HEK293 (cell line): ENCODE measurements around the gene SPECC1.
"Not testable (repeated sequence)": the region's sequence is repeated elsewhere in the genome, so short reads cannot be mapped to it uniquely, and the experiment has no call there.

Experiments used
- CTCF ChIA-PET: fragments of 350-600 bp; formaldehyde crosslinking; extraction: SDS; loops from one replicate; lab custom pipeline; 2021; ENCODE audit warnings: antibody characterized with exemption; lab: Yijun Ruan, JAX
- POLR2A ChIA-PET: fragments of 300-600 bp; formaldehyde crosslinking; extraction: SDS; loops from one replicate; lab custom pipeline; 2020; ENCODE audit warnings: antibody characterized with exemption, inconsistent platforms; lab: Yijun Ruan, JAX
- H3K27ac ChIP-seq: fragments of 200-500 bp; sonication (Bioruptor generic); 2 replicates; pipeline ENCODE4 v1.5.1; 2014; ENCODE audit warnings: low read depth, low read length, control low read depth, inconsistent platforms; ENCODE audit errors: extremely low read depth
- H3K36me3 ChIP-seq, 2 experiments: fragments of 200-500 bp in 1 of 2; sonication (Bioruptor generic) in 1 of 2; 1 replicate in 1 of 2; 2 replicates in 1 of 2; pipeline ENCODE4 v1.5.1; 2014 to 2017; ENCODE audit warnings: inconsistent platforms in 2 of 2, low read length in 2 of 2; ENCODE audit not compliant: control insufficient read depth in 2 of 2, insufficient read depth in 1 of 2
- H3K4me1 ChIP-seq: fragments of 200-500 bp; sonication (Bioruptor generic); 2 replicates; pipeline ENCODE4 v1.5.1; 2014; ENCODE audit warnings: mild to moderate bottlenecking, low read length, inconsistent platforms; ENCODE audit not compliant: control insufficient read depth, insufficient read depth
- H3K4me3 ChIP-seq: 2 replicates; pipeline ENCODE4 v1.5.1; 2011; ENCODE audit warnings: low read depth, mild to moderate bottlenecking, control low read depth, low read length, moderate library complexity
- H3K9me3 ChIP-seq: fragments of 200-500 bp; sonication (Bioruptor generic); 2 replicates; pipeline ENCODE4 v1.5.1; 2014; ENCODE audit warnings: low read depth, low read length, inconsistent platforms; ENCODE audit not compliant: control insufficient read depth, insufficient read depth
- BCL11B ChIP-seq: fragments of 450-650 bp; formaldehyde crosslinking; IDR thresholded peaks from 2 replicates; pipeline ENCODE4 v1.5.1; 2016; ENCODE audit warnings: low read depth, missing biosample characterization, missing genetic modification characterization
- GLIS1 ChIP-seq: fragments of 450-650 bp; formaldehyde crosslinking; IDR thresholded peaks from 2 replicates; pipeline ENCODE4 v1.5.1; 2016; ENCODE audit warnings: missing biosample characterization, missing genetic modification characterization
- OSR2 ChIP-seq: fragments of 450-650 bp; formaldehyde crosslinking; IDR thresholded peaks from 2 replicates; pipeline ENCODE4 v1.5.1; 2016; ENCODE audit warnings: missing biosample characterization, missing genetic modification characterization
- SCRT2 ChIP-seq: fragments of 450-650 bp; formaldehyde crosslinking; IDR thresholded peaks from 2 replicates; pipeline ENCODE4 v1.5.1; 2016; ENCODE audit warnings: missing biosample characterization, missing genetic modification characterization
- WT1 ChIP-seq: fragments of 450-650 bp; formaldehyde crosslinking; IDR thresholded peaks from 2 replicates; pipeline ENCODE4 v1.5.1; 2016; ENCODE audit warnings: missing biosample characterization, missing genetic modification characterization
- ZNF112 ChIP-seq: fragments of 450-650 bp; formaldehyde crosslinking; IDR thresholded peaks from 2 replicates; pipeline ENCODE4 v1.5.0; 2017; ENCODE audit warnings: missing biosample characterization, missing genetic modification characterization
- ZNF2 ChIP-seq: fragments of 450-650 bp; formaldehyde crosslinking; IDR thresholded peaks from 2 replicates; pipeline ENCODE4 v1.5.1; 2016; ENCODE audit warnings: missing biosample characterization, missing genetic modification characterization
- ZNF221 ChIP-seq: fragments of 450-650 bp; formaldehyde crosslinking; IDR thresholded peaks from 2 replicates; pipeline ENCODE4 v1.5.1; 2017; ENCODE audit warnings: missing biosample characterization, missing genetic modification characterization, borderline replicate concordance
- ZNF24 ChIP-seq: fragments of 450-650 bp; formaldehyde crosslinking; IDR thresholded peaks from 2 replicates; pipeline ENCODE4 v1.5.1; 2016; ENCODE audit warnings: missing biosample characterization, missing genetic modification characterization
- ZNF266 ChIP-seq: fragments of 450-650 bp; formaldehyde crosslinking; IDR thresholded peaks from 2 replicates; pipeline ENCODE4 v1.5.1; 2016; ENCODE audit warnings: missing biosample characterization, missing genetic modification characterization, low read depth
- ZNF391 ChIP-seq: fragments of 450-650 bp; formaldehyde crosslinking; IDR thresholded peaks from 2 replicates; pipeline ENCODE4 v1.5.1; 2016; ENCODE audit warnings: low read depth, missing biosample characterization, missing genetic modification characterization, borderline replicate concordance
- ZNF549 ChIP-seq: fragments of 450-650 bp; IDR thresholded peaks from 2 replicates; pipeline ENCODE4 v1.5.1; 2018; ENCODE audit warnings: missing biosample characterization, missing genetic modification characterization, mild to moderate bottlenecking, inconsistent platforms, moderate library complexity
- ZNF621 ChIP-seq: fragments of 450-650 bp; formaldehyde crosslinking; IDR thresholded peaks from 2 replicates; pipeline ENCODE4 v1.5.1; 2017; ENCODE audit warnings: missing biosample characterization, missing genetic modification characterization
- ZNF677 ChIP-seq: fragments of 450-650 bp; IDR thresholded peaks from 2 replicates; pipeline ENCODE4 v1.5.0; 2018; ENCODE audit warnings: missing biosample characterization, mild to moderate bottlenecking, missing genetic modification characterization, moderate library complexity
- ZNF791 ChIP-seq: fragments of 450-650 bp; formaldehyde crosslinking; IDR thresholded peaks from 2 replicates; pipeline ENCODE4 v1.5.1; 2016; ENCODE audit warnings: missing biosample characterization, missing genetic modification characterization
- ZNF830 ChIP-seq: fragments of 450-650 bp; IDR thresholded peaks from 2 replicates; pipeline ENCODE4 v1.5.0; 2018; ENCODE audit warnings: missing biosample characterization, missing genetic modification characterization, low read depth, mild to moderate bottlenecking, moderate library complexity
- ZSCAN16 ChIP-seq: fragments of 450-650 bp; formaldehyde crosslinking; IDR thresholded peaks from 2 replicates; pipeline ENCODE4 v1.5.1; 2016; ENCODE audit warnings: missing biosample characterization, missing genetic modification characterization

The SPECC1 gene

DNA sequence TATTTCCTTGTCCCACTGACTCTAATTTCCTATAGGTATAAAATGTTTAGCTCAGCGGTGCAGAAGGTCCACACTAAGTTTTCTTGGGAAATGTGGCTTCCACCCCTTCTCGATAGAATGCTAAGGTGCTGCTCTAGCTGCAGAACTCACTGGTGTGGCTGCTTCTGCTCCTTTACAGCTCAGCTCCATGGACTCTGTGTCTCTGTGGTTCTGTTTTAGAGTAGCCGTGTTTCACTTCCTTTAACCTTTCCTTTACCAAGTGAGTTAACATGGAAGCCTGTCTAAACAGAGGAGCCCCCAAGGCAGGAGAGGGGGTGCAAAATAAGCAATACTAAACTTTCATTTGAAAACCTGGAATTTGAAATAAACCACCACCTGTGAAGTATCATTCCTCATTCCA, 65.3 kb downstream of the SPECC1 start:
- ChIA-PET POLR2A (no interaction called here), CTCF (interaction anchor here (2.2 kb wide), 1 partner anchor 21 kb away, joined by 8 read pairs; no protein-coding TSS in a partner anchor)
- H3K4me3 ChIP-seq, result no peak overlapping the region
- peaks cover 16% of the 10 kb centered on the region for H3K4me1 ChIP-seq
- no peaks in the 10 kb centered on the region; a peak in 1 of 3 replicates for H3K36me3 ChIP-seq
- no peaks in the 10 kb centered on the region for H3K9me3 ChIP-seq
- H3K27ac ChIP-seq, result no peak overlapping the region
- no peak for TF ChIP-seq ZNF112
- no peak for TF ChIP-seq ZNF791 (tag by site-specific recombination)
- no peak for TF ChIP-seq ZNF266 (tag by site-specific recombination)
- TF ChIP-seq ZNF677, result no peak
- TF ChIP-seq ZNF2 (tag by site-specific recombination), result no peak

DNA sequence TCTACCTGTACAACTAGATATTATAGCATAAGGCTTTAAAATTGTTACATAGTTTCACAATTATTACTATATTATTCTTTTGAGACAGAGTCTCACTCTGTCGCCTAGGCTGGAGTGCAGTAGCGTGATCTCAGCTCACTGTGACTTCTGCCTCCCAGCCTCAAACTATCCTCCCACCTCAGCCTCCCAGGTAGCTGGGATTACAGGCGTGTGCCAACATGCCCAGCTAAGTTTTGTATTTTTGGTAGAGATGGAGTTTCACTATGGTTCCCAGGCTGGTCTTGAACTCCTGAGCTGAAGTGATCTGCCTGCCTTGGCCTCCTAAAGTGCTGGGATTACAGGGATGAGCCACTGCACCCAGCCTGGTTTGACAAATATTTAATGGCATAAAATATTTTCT, 67.0 kb downstream of the SPECC1 start:
- H3K27ac ChIP-seq, H3K36me3 ChIP-seq, H3K4me3 ChIP-seq, H3K9me3 ChIP-seq, POLR2A ChIA-PET: not testable (repeated sequence)
- H3K4me1 ChIP-seq, result peaks cover 16% of the 10 kb centered on the region
- CTCF ChIA-PET, result interaction anchor here (0.6 to 2.2 kb wide), 7 partner anchors 15 to 274 kb away, joined by 3 to 8 read pairs (median 4); partner anchors contain the start of gene SPECC1
- TF ChIP-seq GLIS1 (tag by site-specific recombination), result peak; percentile 88
- TF ChIP-seq WT1, result peak; percentile 60
- 0 out of 2 replicates have a peak, but pooled peaks have one; percentile 39 for TF ChIP-seq OSR2 (tag by site-specific recombination)
- TF ChIP-seq, all 188 proteins: peak for 3; not testable (repeated sequence) for 185

DNA sequence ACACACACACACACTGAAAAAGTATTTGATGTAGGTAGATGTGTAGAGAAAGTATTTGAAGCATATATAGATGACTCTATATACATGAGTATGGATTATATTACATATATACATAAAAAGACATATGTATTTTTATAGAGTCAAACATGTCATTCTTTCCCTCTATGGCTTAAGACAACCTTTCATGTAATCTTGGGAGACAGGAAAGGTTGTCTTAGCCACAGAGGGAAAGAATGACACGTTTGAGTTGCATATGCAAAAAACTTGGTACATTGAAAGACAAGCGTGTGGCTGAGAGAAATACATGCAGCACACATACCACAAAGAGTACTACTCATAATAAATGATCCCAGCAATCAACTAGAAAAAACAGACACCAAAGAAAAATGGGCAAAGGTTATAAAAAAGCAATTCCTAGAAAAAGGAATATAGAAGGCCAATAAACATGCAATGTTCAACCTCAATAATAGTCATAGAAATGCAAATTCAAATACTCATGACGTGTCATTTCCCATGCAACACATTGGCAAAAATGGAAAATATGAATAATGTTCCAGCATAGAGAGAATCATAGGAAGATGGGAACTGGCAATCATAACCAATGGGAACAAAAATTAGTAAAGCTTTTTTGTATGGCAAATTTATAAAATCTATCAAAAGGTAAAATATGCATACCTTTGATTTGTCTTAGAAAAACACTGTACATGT, 69.0 kb downstream of the SPECC1 start:
- TF ChIP-seq ZNF24 (tag by site-specific recombination), result no peak
- TF ChIP-seq BCL11B (tag by site-specific recombination), result no peak
- no peak for TF ChIP-seq ZNF830 (tag by site-specific recombination)
- no peak for TF ChIP-seq ZSCAN16 (tag by site-specific recombination)
- TF ChIP-seq, all 188 proteins: peak for 0
- no peak overlapping the region for H3K4me3 ChIP-seq
- POLR2A ChIA-PET, result no interaction called here
- peaks cover 6% of the 10 kb centered on the region for H3K4me1 ChIP-seq
- no peaks in the 10 kb centered on the region; a peak in 1 of 3 replicates for H3K36me3 ChIP-seq
- no peaks in the 10 kb centered on the region for H3K9me3 ChIP-seq
- CTCF ChIA-PET, result interaction anchor here (0.6 to 1.7 kb wide), 5 partner anchors 9 to 723 kb away, joined by 3 to 8 read pairs (median 4); no protein-coding TSS in a partner anchor
- no peak overlapping the region for H3K27ac ChIP-seq

GRCh38 chr17:20080513-20080912, 71.4 kb downstream of the SPECC1 start:
- no peaks in the 10 kb centered on the region; a peak in 1 of 3 replicates for H3K36me3 ChIP-seq
- H3K9me3 ChIP-seq, result no peaks in the 10 kb centered on the region
- H3K4me3 ChIP-seq, result no peak overlapping the region
- POLR2A ChIA-PET, result no interaction called here
- H3K27ac ChIP-seq, result no peak overlapping the region
- TF ChIP-seq SCRT2, result peak; percentile 59
- TF ChIP-seq BCL11B (tag by site-specific recombination), result no peak
- TF ChIP-seq ZNF221 (tag by site-specific recombination), result no peak
- no peak for TF ChIP-seq ZNF549
- TF ChIP-seq ZNF391 (tag by site-specific recombination), result no peak
- no peak for TF ChIP-seq ZNF621
- CTCF ChIA-PET, result interaction anchor here (0.5 to 1.0 kb wide), 2 partner anchors 87 to 1127 kb away, joined by 3 read pairs; no protein-coding TSS in a partner anchor
- peaks cover 4% of the 10 kb centered on the region; the same call in 1 of the 2 replicates for H3K4me1 ChIP-seq
